GM19328 (cell line): ENCODE data around the gene LCP1.

ENCODE experiments used
- ATAC-seq: cut with Tn5 transposase; IDR thresholded peaks from one replicate; pipeline ENCODE4 v1.9.1; 2021; ENCODE audit warnings: mild to moderate bottlenecking, moderate library complexity; ENCODE audit not compliant: unreplicated experiment

Gene LCP1

DNA sequence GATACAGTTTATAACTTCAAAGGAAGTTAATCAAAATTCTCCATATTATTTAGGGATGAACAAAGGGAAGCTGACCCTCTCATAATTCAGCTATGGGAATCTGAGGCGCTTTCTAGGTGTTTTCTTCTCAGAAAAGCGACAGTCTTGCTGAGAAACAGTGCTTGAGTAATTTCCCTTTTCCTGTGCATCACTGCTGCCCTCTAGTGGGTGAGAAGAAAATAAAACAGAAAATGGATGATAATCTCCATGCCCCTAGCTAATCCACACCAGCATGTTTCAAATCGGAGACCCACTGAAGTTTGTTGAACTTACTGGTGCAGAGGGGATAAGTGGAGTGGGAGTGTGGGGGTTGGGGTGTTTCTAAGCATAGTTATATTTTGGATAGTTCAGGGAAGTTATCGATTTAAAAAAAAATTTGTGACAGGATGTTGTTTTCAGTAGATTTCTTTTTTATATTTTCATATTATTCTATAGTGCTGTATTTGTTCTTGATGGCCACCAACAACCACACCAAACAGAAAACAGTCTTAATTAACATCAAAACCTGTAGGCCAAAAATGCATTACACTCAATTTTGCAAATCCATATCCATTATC lies 21.4 kb downstream of the LCP1 start:
- ATAC-seq = no peak

DNA sequence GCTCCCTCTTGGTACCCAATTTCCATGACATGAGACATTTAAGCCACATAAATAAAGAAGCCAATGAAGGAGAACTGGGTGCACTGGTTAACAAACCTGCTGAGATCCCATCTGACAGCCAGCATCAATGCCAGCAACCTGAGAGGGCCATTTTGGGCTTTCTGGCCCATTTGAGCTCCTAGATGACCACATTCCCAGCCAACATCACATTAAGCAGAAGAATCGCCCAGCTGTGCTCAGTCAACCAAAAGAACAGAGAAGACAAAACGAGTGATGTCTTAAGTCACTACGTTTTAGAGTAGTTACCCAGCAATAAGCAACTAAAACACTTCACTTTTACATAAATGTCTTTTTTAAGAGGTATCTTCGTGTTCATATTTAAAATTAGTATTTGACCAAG lies 21.9 kb downstream of the LCP1 start:
- no peak for ATAC-seq

DNA sequence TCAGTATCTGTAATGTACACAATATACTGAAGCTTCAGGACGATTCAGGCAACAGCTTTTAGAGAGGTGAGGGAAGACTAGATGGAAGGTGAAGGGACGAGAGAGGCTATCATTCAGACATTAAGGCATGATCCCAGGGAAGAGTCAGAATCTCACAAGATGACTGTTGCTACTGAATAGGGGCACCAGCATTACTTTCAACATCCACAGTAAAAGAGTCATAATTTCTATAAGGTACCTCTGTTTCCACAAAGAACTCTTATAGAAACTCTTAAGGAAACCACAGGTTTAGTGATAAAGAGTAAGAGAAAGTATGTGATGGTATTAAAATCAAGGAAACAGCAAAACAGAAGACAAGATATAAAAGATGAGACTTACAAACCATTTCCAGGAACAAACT lies 23.0 kb downstream of the LCP1 start:
- ATAC-seq = no peak

DNA sequence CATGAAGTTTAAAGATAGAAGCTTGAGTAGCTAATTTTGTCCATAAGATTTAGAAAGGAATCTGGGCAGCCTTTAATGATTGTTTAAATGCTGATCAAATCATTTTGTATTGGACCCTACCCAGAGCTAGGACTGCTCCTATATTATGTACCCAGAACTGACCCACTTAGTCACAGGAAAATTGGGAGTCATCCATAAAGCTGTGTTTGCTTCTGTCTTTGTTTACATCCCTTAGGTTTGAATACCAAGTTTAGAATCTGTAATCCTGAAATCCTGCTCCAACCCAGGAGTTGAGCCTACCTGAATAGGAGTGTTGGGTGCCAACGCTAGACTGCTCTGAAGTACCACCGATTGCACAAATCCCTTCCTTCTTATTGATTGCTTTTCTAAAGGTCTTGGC lies 23.8 kb downstream of the LCP1 start:
- no peak for ATAC-seq

DNA sequence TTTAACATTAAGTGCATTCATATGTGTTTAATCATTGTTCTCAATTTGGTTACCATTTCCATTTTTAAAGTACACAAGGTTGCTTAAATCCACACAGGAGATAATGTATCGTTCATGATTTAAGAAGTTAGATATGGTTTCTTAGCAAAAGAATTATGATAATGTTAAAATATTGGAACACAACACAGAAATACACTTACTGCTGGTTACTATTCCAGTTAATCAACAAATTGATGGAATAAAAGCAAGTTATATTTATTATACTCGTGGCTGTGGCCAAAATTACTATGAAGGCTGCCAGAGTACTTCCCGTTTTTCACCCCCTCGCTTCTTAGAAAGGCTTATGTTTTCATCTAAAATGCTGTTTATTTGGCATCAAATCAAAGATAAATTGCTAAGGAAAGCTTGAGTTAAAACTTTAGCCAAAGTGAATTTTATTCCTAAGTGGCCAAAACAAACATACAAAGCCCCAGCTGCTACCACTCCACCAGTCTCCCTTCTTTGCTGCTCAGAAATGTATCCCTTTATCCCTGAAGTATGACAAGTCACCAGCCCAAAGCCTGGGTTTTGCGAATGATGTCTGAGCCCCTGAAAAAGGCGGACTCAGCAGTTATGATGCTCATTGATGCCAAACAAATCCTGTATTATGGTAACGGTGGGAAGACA lies 27.7 kb downstream of the LCP1 start:
- ATAC-seq = no peak

DNA sequence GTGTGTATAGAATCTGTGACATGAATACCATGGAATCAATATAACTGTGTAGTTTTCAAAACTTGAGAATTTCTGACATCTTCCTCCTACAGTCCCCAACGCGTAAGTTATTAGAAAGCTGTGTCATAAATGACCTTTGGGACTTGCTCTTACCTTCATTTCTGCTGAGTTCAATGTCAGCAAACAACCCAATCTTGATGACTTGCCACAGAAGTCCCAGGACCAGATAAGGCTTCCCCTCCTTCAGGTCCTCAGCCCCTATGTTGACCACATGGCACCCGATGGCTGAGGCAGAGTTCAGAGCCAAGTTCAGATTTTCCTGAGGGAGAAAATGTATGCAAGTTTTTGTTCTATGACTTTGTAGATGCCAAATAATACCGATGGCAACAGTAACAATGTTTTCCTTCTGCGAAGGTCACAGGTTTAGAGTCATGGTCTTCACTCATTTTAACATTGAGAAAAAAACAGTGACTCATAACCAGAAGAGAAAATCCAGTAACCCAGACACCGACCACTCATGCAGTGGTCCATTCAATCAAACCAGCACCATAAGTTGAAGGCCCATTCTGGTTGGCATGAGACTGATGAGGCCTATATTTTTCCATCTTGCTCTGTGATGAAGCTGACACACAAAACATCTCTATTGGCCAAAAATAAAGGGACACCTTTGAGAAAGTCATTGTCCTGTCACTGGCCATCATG lies 29.2 kb downstream of the LCP1 start:
- ATAC-seq = no peak

DNA sequence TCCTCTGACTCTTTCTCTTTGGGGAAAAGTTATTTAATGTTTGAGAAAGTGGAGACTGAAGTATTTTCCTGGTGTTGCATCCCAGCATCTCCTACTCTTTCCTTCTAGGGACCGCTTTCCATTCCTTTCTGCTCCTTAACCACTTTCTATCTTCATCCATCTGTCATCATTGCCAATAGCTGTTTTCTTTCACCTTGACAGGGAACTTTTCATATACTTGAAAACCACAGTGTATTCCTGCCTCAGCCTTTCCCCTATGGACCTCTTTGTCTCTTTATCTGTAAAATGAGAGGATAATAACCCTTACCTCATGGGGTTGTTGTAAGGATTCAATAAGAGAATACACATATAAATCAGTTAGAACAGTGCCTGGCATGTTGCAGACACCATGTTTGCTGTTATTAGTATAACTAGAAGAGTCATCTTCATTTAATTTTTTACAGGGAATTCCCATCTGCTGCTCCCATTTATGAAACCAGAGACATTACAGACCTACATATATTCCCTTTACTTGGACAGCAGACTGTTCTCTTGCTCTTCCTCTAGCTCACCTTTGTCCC lies 31.8 kb downstream of the LCP1 start:
- no peak for ATAC-seq

DNA sequence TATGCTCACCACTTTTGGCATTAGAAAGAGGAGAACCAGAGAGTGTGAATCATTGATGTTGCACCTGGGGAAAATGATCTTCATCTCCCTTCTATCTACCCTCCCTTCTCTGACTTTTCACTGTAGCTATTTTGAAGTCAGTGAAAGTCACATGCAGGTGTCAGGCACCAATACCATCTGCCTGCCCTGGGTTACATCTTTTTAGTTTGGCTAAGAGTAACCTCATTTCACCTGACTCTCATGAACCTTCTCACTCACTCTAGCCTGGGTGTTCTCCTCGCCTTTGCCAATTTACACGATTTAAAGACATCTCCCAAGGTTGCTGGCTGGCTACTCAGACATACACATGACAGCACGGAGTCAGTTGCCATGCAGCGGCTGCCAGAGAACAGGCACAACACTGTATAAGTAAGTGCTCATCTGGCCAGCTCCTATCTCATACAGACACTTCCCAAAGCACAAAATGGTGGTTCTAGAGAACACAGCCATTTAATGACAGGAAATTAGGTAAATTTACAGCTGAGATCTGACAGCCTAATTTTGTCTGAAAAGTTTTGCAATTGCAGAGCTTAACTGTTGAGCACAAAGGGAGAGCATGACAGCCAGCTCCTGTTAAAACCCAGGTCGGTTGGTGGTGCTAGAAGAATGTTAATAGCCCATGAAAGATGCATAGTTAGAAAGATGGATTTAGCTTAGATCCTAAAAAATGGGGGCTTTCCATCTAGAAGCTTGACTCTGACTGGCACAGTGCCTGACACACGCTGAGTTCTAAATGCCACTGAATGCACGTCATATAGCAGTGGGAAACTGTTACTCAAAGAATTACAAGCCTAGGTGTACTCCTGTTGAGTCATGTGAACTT lies 32.5 kb downstream of the LCP1 start:
- no peak for ATAC-seq

DNA sequence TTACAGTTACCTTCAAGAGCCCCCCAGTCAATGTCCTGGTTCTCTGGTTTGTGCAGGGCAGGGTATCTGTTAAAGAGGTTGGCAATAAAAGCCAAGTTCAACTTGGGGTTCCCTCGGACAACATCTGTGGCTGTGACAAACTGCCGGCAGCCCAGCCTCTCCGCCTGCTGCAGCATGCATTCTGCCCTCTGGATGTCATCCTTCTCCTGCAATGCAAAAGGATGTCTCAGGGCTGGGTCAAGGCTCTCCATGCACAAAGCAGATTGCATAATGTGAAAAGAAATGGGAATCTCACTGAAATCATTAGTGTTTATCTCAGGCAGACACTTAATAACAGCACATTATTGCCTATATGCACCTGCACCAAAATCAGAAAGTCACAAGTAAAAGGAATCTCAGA lies 35.1 kb downstream of the LCP1 start:
- ATAC-seq = no peak

DNA sequence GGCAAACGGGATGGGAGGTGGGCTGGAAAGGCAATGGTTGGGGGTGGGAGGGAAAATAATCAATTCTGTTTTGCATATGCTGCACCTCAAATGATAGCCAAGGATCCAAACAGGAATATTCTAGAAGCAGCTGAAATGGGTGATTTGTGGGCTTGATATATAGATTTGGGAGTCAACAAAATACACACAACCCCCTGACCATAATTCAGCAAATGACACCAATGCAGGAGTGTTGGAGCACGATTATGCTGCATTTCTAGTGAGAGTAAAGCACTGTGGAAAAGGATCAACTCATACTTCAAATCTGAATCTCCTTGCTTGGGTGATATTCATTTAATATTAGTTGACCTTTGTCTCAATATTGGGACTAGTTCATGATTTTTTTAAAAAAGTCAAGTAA lies 36.0 kb downstream of the LCP1 start:
- no peak for ATAC-seq

DNA sequence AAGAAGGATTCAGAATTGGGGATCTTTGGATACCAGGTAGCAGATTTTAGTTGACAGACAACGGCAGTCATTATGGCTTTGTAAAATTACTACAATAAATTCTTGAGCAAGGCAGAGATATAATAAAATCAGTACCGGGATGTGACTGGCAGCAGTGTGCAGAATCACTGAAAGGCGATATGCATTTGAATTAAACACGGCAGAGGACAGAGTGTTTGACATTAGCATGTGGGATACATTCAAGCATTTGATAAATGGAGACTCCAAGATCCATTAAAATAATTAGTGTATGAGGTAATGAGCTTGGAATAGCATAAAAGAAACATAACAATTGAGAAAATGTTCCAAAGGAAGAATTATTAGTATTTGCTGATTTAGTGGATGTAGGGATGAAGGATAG lies 36.8 kb downstream of the LCP1 start:
- ATAC-seq = no peak

DNA sequence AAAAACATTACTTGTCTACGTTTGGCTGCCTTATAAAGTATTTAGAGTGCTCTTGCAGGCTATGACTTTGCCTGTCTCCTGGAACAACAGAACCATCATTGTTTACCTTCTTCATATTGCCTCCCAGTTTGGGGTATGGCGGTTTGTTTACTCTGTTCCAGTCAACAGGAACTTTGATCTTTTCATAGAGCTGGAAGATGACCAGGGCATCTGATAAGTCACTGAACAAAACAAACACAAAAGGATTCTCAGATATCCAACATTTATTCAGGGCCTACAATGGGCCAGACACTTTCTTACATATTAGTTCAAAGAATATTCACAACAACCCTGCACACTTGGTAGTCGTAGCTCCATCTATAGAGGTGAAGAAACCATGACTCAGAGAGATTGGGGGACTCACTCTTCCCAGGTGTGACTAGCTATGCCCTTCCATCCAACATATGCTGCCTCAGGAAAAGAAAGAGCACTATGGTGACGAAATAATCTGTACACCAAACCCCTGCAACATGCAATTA lies 38.7 kb downstream of the LCP1 start:
- no peak for ATAC-seq

DNA sequence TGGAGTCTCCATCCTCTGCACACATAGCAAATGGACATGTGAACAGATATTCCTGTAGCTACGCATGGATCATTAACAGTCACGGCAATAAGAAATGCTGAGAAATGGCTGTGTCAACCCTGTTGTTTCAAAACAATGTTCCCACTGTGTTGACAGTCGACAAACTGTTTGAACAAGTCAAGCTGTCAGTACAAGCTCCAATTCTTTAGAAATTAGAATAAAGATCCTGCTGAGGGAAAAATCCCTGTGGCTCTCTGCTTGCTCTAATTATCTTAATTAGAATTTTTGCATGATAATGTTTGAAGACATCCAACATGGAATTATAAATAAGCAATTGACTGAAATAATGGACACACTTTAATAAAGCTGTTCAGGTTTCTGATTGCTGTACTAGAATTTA lies 39.2 kb downstream of the LCP1 start:
- no peak for ATAC-seq

DNA sequence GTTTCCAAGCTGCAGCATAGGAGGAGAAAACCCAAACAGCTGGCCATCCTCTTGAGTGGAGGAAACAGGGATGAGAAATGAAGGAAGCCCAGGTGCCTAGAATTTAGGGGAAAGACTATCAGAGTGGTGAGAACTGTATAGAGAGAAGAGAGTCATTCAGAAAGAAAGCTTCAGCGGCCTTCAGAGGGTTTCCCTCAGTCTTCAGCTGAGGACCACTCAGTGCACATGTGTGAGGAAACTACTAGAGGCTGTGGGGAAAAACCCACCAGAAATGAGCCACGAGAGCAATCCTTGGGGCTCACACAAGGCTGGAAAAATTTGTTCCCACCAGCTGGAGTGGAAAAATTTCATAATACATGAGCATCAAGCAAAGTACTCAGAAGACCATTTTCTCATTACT lies 41.9 kb downstream of the LCP1 start:
- ATAC-seq = no peak

DNA sequence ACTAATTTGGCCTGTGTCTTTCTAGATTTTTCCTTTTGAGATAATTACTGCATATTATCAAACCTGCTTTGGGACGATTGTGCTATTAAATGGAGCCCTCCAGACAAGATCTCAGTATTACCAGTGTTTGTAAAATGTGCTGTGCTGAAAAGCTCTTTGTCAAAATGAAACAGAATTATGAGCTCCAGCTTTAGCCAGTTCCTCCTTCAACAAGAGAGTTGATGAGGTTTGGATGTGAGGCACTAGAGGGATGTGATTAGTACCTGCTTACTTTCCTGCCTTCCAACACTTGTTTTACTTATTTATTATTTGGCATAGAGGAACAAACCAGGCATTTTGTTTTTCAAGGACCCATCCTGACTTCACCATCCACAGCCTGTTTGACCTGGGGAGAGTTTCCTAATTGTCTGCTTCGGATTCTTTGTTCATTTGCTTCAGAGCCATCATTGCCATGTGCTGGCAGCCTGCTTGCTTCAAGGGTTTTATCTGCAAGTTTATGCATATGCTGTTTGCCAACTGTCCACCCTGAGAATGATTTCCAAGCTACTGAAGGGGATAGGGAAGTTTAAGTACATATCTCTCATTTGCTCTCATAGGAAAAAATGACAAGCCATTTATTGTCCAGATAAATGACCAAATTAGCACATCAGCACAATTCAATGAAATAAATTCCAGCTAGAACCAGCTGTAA lies 44.2 kb downstream of the LCP1 start:
- ATAC-seq = no peak

DNA sequence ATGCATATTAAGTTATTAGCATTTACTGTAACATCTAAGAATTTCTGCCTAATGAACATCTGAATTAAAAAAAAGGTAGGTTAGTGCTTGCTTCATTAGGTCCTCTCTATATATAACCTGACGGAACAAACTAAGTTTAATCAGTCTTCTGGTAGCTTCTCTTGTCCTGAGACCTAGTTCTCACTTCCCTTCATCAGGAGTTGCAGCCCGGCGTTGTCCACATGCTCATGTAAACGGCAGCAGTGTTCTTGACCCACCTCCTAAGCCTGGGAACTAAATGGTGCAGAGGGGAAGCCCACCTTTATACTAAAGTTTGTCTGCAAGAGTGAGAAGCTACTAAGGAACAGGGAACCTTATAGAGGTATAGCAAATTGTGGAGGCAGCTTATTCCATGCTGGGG lies 45.3 kb downstream of the LCP1 start:
- ATAC-seq = no peak

DNA sequence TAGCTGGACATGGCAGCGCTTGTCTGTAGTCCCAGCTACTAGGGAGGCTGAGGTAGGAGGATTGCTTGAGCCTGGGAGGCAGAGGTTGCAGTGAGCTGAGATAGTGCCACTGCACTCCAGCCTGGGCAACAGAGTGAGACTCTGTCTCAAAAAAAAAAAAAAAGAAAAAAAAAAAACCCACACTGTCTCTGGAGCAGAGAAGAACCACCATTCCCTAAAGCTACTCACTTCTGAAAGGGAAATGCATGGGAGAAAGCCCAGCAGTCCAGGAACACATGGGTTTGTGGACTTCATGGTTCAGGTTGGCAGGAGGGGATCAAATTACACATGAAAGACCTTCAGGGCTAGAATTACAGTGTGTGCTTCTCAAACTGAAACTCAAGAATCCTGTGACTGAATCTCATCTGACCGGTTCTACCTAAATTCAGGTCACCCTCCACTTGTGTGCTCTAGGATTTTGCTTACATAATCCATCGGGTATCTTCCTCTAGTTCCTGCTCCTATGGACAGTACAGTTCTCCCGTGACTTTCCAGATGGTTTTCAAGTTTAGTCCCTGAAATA lies 46.9 kb downstream of the LCP1 start:
- ATAC-seq = no peak

DNA sequence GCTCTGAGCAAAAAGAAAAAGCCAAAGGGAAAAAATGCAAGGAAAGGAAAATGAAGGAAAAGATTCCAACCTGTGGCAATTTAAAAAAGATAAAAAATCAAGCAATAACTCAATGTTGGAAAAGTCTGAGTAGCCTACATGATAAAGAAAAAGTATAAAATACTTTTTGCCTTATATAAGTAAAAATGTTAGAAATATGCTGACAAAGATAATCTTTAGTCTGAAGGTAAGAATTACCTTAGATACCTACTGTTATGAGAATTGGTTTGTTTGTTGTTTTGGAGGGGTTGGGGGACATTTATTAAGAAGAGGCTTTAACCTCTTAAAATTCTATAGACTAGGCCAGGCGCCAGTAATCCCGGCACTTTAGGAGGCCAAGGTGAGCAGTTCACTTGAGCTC lies 47.5 kb downstream of the LCP1 start:
- no peak for ATAC-seq

DNA sequence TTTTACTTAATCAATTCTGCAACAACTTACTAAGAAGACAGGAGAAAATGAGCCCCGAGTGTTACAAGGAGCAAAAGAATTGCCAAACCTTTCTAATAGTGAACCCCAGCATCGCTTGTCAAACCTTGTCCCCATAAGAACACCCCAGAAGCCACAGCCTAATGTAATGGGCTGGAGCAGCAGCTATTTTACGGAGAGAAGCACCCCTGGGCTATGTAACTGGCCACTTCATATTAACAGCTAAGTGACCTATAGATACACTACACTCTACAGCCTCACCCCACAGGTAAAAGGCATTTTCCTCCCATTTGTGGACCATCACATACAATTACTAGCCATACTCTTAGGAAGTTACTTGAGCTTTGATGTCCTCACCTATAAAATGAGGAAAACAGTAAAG lies 49.9 kb downstream of the LCP1 start:
- no peak for ATAC-seq

DNA sequence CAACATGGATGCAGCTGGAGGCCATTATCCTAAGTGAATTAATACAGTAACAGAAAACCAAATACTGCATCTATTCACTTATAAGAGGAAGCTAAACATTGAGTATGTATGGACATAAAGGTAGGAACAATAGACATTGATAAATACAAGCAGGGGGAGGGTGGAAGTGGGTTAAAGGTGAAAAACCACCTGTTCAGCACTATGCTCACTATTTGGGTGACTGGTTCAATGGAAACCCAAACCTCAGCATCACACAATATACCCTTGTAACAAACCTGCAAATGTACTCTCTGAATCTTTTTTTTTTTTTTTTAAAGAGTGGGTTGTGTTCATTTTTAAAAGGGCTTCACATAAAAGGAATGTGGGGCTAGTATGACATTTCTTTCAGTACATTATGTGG lies 50.3 kb downstream of the LCP1 start:
- ATAC-seq = no peak
